Stimulated activated CD8-positive, alpha-beta memory T cell treated with anti-CD3 and anti-CD28 coated beads, Interleukin-12 subunit alpha, Interleukin-12 subunit beta, amount 100 ng/mL, for 4 hours (primary cell): ENCODE results near the gene GSTP1.
"Not testable (repeated sequence)": the region's sequence is repeated elsewhere in the genome, so short reads cannot be mapped to it uniquely, and the experiment has no call there.

ENCODE experiments used
- DNase-seq: peaks from one replicate; pipeline ENCODE4 v3.0.0-alpha.2; 2020; ENCODE audit warnings: low read depth

Gene GSTP1

GRCh38 chr11:67583247-67584204, at the start of gene GSTP1:
Gene GSTP1 (plus strand): TSS chr11:67583812. CDS start chr11:67583844, 32 bp downstream.
- DNase-seq, result peak; percentile 71

- no peak for DNase-seq
Measured at GRCh38 chr11:67534070-67534679, 49.4 kb upstream of the GSTP1 start.

- DNase-seq, result no peak
Measured at GRCh38 chr11:67535561-67535960, 48.1 kb upstream of the GSTP1 start.

DNA sequence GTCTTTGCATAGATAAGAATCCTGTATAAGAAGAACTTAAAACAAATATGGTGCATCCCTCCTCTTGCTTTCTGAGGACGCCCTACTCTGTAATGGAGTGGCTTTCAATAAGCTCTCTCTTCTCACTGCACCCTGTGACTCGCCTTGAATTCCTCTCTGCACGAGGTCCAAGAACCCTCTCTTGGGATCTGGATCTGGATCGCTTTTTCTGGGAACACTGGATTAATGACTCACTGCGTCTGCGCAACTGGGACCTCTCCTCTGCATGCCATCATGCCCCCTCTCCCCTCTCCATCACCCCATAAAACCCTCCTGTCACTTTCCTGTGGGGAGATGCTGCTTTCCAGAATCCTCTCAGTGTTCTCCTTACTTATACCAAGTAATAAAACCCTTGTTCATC, 45.3 kb upstream of the GSTP1 start:
- DNase-seq, result no peak

- no peak for DNase-seq
Measured at GRCh38 chr11:67538823-67539505, 44.6 kb upstream of the GSTP1 start.

DNA sequence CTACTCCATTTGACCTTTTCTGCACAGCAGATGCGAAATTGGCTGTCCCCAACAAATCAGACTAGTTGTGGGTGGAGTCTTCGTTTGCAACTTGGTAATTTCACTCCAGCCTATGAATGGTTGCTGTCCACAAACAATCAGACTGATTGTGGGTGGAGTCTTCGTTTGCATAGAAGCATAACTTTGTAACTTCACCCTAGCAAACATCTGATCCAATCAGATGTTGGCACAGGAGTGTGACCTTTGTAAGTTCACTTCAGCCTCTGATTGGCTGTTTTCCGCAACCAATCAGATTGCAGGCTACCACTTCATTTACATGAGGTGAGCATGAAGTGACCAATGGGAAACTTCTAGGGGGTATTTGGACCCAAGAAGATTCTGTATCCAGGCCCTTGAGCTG, 44.1 kb upstream of the GSTP1 start:
- no peak for DNase-seq

- no peak for DNase-seq
Measured at GRCh38 chr11:67541198-67541597, 42.4 kb upstream of the GSTP1 start.

GRCh38 chr11:67542169-67542568, 41.4 kb upstream of the GSTP1 start:
- no peak for DNase-seq

DNA sequence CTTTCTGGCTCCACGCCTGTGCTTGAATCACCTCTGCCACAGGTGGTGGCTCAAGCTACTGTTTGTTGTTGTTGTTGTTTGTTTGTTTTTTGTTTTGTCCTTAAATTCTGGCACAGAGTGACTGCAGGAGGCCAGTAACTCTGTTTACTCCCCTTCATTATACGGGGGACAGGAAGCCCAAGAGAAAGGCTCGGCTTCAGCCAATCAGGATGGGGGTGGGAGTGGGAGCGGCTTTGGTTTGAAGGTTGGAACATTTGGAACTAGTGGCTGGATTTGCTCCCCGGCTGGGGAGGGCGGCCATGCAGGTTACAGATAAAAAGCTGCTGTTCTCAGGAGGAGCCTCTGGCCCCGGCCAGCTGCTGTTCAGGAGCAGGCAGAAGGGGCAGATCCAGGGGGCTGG, 40.6 kb upstream of the GSTP1 start:
- DNase-seq, result no peak

DNA sequence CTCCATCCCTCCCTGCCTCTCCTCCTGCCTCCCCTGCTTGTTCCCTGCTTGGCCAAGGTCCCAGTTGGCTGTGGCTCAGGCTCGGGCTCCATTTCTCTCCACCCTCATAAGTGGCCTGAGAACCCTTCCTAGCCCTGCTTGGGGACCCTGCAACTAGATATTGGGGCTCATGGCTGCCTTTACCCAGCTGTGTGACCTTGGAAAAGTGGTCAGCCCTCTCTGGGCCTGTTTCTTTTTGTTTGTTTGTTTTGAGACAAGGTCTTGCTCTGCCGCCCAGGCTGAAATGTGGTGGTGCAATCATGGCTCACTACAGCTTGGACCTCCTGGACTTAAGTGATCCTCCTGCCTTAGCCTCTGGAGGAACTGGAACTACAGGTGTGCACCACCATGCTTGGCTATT, 40.0 kb upstream of the GSTP1 start:
- DNase-seq, result no peak

DNA sequence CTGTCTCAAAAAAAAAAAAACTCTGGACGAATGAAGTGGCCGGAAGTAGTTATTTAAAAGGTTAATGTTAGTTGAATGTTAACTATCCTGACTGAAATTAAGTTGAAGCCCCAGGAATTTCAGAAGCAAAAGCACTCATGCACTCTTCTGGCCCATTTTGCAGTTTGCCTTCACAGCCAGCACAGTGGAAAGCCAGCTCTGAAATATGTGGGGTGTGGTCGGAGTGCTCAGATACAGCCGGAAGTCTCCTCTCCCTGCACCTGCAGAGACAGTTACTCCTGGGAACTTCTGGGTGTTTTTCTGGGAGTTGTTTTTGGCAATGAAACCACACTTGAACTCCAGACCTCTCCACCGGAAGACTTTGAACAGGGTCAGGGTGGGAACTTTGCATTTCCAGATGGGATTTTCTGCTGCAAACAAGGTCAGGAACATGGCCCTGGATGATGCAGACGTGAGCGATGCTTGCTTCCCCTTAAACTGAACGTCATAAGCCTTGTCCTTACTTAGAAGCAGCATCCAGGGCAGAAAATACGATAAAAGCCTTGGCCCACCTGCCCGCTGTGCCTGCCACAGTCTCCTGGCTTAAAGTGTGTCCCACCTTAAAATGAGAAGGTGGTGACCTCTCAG, 38.9 kb upstream of the GSTP1 start:
- DNase-seq, result no peak

DNA sequence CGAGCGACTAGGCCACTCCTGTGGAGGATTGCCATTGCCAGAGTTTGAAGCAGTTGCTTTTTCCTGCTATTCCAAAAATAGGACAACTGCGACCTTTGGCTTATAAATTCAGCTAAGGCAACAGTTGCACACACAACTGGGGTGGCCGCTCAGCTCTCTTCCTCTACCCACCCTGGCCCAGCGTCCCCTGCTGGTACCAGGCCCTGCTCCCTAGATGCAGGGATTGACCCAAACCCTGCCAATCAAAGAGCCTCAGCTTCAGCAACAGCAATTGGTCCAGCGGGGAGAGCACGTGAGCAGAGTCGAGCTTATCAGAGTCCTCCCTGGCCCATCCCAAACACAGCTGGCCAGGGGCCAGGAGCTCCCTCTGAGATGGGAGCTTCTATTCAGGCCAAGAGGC, 38.3 kb upstream of the GSTP1 start:
- no peak for DNase-seq

GRCh38 chr11:67548112-67548511, 35.5 kb upstream of the GSTP1 start:
- DNase-seq, result not testable (repeated sequence)

DNA sequence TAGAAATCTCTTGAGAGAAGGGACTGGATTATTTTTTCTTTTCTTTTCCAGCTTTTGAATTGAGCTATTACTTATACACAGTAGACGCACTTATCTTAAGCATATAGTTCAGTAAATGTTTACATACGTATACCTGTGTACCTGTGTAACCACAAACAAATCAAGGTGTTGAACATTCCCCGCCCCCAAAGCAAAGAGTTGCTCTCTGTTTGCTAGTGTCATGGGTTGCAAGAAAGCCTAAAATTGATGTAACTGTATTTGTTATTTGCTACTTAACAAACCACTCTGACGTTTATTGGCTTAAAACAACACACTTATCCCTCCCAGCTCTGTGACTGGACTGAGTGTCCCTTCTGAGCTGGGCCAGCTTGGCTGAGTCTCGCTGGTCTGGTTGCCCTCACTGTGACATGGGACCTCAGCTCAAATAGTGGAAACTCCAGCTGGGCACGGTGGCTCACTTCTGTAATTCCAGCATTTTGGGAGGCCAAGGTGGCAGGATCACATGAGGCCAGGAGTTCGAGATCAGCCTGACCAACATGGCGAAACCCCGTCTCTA, 35.0 kb upstream of the GSTP1 start:
- no peak for DNase-seq

DNA sequence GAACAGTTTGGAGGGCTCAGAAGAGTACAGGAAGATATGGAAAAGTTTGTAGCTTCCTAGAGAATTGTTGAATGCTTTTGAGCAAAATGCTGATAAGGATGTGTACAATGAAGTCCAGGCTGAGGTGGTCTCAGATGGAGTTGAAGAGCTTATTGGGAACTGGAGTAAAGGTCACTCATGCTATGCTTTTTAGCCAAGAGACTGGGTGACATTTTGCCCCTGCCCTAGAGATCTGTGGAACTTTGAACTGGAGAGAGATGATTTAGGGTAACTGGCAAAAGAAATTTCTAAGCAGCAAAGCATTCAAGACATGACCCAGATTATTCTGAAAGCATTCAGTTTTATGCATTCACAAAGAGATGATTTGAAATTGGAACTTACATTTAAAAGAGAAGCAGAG, 32.5 kb upstream of the GSTP1 start:
- DNase-seq, result no peak

DNA sequence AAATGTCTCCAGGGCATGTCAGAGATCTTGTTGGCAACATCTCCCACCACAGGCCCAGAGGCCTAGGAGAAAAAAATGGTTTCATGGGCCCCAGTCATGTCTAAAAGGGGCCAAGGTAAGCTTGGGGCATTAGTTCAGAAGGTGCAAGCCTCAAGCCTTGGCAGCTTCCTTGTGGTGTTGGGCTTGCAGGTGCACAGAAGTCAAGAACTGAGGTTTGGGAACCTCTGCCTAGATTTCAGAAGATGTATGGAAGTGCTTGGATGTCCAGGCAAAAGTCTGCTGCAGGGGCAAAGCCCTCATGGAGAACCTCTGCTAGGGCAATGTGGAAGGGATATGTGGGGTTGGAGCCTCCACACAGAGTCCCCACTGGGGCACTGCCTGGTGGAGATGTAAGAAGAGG, 31.9 kb upstream of the GSTP1 start:
- DNase-seq, result not testable (repeated sequence)

DNA sequence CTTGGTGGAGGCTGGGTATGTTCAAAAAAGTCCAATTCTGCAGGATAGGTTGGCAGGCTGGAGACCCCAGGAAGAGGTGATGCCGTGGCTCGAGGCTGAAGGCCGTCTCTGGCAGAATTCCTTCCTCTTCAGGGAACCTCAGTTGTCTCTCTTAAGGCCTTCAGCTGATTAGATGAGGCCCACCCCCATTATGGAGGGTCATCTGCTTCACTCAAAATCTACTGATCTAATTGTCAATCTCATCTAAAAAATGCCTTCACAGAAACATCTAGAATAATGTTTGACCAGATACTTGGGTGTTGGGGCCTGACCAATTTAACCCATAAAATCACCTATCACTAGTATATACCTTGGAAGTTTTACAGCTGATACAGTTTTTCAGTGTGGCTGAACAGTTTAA, 27.4 kb upstream of the GSTP1 start:
- no peak for DNase-seq

DNA sequence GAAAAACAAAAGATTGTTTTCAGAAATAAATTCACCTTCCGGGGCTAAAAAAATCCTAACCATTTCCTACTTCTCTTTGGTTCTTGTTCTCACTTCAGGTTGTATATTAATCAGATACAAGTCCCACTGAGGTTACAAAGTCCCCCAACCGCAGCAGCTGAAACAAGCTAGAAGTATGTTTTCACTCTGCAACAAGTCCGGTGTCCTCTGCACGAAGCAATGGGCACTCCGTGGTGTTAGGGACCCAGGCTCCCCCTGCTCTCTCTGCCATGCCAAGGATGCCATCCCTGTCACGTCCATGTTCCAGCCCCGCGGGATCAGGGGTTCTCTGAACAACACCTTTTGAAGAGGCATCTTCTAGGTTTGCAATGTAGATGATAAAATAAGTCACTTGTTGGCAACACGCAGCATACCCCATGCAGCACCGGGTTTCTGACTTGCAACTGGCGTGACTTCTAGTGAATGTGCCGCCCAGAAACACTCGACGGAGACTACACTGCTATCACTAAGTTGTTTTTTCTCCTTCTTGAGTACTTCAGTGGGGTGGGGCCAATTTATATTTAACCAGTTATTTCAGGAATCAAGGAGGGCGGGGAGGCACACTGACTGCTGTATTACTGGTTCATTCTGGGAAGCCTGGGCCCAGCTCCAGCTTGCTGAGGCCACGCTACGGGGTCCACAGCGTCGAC, 25.4 kb upstream of the GSTP1 start:
- no peak for DNase-seq

GRCh38 chr11:67561971-67562619, 21.5 kb upstream of the GSTP1 start:
- DNase-seq, result no peak

- no peak for DNase-seq
Measured at GRCh38 chr11:67562963-67563704, 20.5 kb upstream of the GSTP1 start.
